Stimulated activated CD4-positive, alpha-beta T cell treated with anti-CD3 and anti-CD28 coated beads, Interleukin-4, amount 100 ng/mL, for 24 hours (primary cell): ENCODE results near the gene SUN1.
"Not testable (repeated sequence)": the region's sequence is repeated elsewhere in the genome, so short reads cannot be mapped to it uniquely, and the experiment has no call there.

Experiments used
- DNase-seq: peaks from one replicate; pipeline ENCODE4 v3.0.0-alpha.2; 2020

Gene SUN1

GRCh38 chr7:857661-858060 is 25.4 kb downstream of the SUN1 start:
- DNase-seq, result no peak

GRCh38 chr7:859359-860030 is 27.2 kb downstream of the SUN1 start:
- DNase-seq, result no peak

DNA sequence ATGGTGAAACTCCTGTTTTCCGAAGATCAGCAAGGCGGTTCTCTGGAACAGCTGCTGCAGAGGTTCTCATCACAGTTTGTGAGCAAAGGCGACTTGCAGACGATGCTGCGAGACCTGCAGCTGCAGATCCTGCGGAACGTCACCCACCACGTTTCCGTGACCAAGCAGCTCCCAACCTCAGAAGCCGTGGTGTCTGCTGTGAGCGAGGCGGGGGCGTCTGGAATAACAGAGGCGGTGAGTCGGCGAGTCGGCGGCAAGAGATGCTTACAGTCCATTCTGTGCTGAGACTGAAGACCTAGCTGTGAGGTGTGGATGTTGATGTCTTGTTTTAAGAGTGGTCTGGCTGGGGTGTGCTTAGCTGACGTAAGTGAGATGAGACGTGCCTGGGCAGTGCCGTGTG is 27.9 kb downstream of the SUN1 start:
- DNase-seq, result no peak

DNA sequence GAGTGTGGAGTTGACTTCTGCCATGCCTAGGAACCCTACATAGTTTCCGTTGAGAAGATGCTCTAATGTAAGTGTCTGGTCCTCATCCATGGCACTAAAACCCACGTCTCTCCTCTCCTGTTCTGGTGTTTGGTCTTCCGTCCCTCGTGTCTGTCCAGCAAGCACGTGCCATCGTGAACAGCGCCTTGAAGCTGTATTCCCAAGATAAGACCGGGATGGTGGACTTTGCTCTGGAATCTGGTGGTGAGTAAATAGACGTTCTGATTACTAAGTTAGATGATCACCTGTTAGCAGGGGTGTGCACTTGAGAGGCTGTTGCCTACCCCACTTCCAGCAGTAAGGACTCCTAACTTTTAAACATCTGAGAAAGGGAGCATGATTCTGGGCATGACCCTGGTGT is 28.9 kb downstream of the SUN1 start:
- no peak for DNase-seq

DNA sequence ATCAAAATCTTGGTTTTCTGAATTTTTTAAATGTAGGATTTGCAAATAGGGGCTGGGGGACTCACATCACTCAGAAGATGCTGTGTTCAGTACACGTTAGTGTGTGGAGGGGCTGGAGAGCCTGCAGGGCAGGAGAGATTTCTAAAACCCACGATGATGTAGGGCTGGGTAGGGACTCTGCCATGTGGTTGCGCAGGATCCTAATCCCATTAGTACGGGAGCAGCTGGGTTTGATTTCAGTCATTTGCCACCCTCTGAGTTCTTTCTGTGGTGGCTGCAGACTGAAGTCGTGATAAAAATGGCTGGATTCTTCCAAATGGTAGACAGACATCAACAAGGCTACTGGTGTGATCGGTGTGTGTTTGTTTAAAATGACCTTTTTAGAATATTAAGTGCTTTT is 29.9 kb downstream of the SUN1 start:
- DNase-seq, result no peak

GRCh38 chr7:863106-863505 is 30.8 kb downstream of the SUN1 start:
- DNase-seq, result no peak

- no peak for DNase-seq
Measured at GRCh38 chr7:865921-866320, 33.6 kb downstream of the SUN1 start.

DNA sequence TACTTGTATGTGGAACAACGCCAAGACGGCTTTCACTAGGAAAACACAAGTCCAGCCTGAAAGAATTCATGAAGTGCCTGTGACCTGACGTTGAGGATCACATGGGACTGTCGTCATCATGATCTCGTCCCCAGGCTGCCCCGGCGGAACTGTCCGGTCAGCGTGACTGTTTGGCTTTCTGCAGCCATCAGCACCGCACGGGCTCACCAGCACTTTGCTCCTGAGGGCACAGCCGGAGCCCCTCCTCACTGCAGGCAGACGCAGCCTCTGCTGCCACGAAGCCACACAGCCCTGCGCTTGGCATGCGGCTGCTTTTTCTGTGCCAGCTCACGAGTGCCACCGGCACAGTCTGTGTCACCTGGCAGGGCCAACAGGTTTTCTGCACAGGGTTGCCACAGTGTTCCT is 34.7 kb downstream of the SUN1 start:
- DNase-seq, result no peak

DNA sequence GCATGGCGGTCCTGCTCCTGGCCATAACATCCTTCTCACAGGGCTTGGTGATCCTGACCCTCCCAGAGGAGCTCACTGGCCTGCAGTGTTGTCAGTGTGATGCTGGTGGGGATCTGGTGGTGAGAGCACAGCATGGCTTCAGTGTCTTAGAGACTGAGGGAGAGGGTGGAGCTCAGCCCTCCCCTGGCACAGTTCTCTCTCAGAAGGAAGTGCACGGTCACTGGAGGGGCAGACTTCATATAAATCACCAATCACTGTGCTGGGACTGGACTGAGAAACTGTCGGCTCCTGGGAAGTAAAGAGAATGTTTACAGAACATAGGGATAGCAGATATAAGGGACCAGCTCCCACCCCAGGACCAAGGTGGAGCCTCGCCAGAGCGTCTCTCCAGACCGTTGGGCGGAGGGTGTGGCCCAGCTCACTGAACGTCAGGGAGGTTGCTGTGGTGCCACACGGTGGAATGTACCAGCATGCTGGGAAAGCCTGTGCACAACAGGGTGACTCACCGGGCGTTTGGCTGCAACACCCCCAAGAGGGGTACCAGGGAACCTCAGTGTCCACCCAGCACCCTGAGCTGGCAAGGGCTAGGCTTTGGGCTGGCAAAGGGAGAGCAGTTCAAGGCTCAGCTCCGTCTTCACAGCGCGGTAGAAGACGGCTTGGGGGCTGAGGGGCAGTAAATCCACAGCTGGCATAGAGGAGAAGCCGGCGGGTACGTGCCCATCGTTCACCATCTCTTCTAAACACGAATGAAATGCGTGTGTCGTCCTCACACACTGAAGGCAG is 35.3 kb downstream of the SUN1 start:
- DNase-seq, result no peak

- no peak for DNase-seq
Measured at GRCh38 chr7:868189-868486, 35.9 kb downstream of the SUN1 start.

GRCh38 chr7:869348-869747 is 37.1 kb downstream of the SUN1 start:
- no peak for DNase-seq

GRCh38 chr7:871900-872537 is 39.7 kb downstream of the SUN1 start:
- DNase-seq, result no peak

DNA sequence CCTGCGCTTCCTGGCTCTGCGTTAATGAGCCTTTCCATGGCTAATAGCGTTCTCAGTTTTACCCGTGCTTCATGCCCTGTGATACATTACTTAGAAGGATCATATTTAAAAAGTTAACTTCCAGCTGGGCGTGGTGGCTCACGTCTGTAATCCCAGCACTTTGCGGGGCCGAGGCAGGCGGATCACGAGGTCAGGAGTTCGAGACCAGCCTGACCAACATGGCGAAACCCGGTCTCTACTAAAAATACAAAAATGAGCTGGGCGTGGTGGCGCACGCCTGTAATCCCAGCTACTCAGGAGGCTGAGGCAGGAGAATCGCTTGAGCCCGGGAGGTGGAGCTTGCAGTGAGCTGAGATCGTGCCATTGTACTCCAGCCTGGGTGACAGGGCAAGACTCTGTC is 40.4 kb downstream of the SUN1 start:
- DNase-seq, result not testable (repeated sequence)

- peak; percentile 78 for DNase-seq
Measured at GRCh38 chr7:873367-874002, 41.2 kb downstream of the SUN1 start.

GRCh38 chr7:874031-874749 is 41.9 kb downstream of the SUN1 start:
- no peak for DNase-seq

DNA sequence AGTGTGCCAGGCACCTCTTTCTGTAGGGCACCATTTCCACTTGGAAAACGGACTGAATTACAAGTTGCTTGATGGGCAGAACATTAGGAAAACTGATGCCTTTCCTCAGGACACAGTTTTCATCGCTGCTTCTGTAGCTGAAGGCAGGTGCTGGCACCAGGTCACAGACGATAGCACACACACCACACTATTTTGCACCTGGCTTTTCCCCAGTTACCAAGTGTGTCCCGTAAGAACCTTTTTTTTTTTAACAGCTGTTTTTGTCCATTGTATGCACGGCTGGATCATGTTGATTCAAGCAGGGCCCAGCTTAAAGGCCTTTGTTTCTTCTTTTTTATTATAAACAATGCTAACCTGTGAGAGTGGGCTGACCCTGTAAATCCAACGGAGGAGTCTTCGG is 42.8 kb downstream of the SUN1 start:
- DNase-seq, result no peak

- no peak for DNase-seq
Measured at GRCh38 chr7:875476-876076, 43.3 kb downstream of the SUN1 start.

GRCh38 chr7:876077-876971 is 44.0 kb downstream of the SUN1 start, which contains the start of gene GET4:
Gene GET4, plus strand, starts transcription at chr7:876554. Its CDS starts 92 bp downstream, at chr7:876646.
- peak; percentile 95 for DNase-seq

DNA sequence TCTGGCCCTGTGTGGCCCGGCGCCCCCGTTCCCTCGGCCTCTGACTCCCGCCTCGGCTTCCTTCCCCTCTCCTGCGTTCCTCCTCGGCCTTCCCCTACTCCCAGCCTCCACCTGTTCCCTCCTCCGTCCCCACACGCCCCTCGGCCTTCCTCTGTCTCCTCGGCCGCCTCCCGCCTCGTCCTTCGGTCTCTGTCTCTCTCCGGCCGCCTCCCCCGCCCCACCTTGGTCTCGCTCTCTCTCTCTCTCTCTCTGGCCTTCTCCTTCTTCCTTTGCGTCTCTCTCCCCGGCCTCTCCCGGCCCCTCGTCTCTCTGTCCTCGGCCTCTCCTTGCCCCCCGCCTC is 44.7 kb downstream of the SUN1 start:
- no peak for DNase-seq

DNA sequence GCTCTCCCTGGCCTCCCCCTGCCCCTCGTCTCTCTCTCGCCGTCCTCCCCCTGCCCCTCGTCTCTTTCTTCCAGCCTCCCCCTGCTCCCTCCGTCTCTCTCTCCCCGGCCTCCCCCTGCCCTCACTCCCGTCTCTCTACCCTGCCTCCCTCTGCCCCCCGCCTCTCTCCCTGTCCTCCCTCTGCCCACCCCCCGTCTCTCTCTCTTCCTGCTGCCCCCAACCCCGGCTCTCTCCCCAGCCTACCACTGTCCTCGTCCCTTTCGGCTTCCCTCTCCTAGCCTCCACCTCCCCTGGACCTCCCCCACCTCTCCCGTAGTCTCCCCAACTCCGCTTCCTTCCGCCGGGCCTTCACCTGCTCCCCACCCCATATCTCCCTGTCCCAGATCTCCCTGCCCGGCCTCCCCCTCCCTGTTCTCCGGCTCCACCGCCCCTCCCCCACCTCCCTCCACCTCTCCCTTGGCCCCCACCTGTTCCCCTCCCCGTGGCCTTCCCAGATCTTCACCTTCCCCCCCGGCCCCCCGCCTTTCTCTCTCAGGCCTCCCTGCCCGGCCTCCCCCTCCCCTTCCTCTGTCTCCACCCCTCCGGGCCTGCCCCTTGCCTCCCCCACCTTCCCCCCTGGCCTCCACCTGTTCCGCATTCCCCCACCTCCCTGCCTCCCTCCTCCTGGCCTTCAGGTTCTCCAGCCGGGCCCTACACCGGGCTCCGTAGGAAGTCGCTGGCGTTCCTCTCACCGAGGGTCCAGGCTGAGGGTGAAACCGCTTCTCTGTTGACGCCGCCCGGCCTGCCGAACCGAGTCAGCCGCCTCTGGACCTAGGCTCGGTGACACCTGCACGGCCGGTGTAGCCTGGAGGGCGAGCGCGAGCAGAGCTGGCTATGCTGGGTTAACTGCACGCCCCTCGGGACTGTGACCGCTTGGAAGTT is 45.3 kb downstream of the SUN1 start:
- no peak for DNase-seq

DNA sequence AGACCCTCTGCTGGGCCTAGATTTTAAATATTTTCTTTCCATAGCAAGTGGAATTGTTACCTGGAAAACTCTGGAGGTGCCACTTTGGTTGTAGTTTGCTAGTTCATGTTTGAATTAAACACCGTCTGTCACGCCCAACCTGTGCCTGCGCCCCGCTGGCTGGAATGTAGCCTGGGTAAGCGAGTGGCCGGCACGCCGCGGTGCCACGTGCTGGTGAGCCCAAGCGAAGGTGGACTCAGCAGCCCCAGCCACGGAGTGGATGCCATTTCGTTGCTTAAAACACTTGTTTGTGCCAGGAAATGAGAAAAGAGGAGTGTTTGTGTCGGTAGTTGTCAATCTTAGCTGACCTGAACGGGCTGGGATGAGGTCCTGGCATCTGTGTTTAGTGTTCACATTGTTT is 46.8 kb downstream of the SUN1 start:
- no peak for DNase-seq
